Inflammatory macrophage treated with lipopolysaccharide for 1 hour (primary cell): Measurements from ENCODE around the gene PRRX2.
A peak's percentile ranks its signal among the peaks of the same experiment; 100 is the strongest.

Experiments
- DNase-seq, 2 donors: peaks; one replicate each; pipeline ENCODE4 v3.0.0-alpha.2; 2020 to 2022

Gene PRRX2

GRCh38 chr9:129761901-129762369 lies 96.5 kb downstream of the PRRX2 start:
- DNase-seq, result no peak

DNA sequence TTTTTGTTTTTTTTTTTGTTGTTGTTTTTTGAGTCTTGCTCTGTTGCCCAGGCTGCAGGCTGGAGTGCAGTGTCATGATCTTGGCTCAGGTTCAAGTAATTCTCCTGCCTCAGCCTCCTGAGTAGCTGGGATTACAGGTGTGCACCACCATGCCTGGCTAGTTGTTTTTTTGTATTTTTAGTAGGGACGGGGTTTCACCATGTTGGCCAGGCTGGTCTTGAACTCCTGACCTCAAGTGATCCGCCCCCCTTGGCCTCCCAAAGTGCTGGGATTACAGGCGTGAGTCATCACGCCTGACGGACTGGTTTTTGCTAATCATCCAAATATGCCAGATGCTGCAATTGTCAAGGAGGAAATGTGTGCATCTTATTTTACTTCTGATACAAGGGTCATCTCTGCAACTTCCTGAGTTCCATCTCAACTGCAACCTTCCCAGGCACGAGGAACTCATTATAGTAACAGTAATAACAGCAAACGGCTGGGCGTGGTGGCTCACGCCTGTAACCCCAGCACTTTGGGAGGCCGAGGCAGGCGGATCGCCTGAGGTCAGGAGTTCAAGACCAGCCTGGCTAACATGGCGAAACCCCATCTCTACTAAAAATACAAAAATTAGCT lies 97.0 kb downstream of the PRRX2 start:
- DNase-seq, result peak; percentile 83 to 96

- peak; percentile 28 to 32 for DNase-seq
These were observed 97.8 kb downstream of the PRRX2 start for GRCh38 chr9:129762985-129763926.

DNA sequence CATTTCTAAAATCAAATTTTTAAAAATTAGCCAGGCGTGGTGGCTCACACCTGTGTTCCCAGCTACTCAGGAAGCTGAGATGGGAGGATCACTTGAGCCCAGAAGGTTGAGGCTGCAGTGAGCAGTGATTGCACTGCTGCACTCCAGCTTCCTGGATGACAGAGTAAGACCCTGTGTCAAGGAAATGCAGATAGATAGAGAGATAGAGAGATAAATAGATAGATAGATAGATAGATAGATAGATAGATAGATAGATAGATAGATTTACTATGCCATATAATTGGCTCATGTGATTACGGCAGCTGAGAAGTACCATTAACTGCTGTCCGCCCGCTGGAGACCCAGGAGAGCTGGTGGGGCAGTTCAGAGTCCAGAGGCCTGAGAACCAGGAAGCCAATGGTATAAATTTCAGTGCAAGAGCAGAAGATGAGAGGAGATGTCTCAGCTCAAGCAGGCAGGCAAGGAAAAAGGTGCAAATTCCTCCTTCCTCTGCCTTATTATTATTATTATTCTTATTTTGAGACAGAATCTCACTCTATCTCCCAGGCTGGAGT lies 100.4 kb downstream of the PRRX2 start:
- DNase-seq, result no peak

DNA sequence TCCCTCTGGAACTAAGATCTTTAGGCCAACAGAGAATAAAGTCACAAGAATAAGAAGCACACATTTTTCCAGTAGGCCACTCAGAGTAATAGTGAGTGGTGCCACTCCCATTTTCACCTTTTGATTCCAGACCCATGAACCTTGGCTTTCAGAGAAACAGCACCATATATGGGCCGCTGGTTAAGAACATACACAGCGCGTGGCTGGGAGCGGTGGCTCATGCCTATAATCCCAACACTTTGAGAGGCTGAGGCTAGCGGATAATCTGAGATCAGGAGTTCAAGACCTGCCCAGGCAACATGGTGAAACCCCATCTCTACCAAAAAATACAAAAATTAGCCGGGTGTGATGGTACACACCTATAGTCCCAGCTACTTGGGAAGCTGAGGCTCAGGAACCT lies 103.0 kb downstream of the PRRX2 start:
- DNase-seq, result no peak

DNA sequence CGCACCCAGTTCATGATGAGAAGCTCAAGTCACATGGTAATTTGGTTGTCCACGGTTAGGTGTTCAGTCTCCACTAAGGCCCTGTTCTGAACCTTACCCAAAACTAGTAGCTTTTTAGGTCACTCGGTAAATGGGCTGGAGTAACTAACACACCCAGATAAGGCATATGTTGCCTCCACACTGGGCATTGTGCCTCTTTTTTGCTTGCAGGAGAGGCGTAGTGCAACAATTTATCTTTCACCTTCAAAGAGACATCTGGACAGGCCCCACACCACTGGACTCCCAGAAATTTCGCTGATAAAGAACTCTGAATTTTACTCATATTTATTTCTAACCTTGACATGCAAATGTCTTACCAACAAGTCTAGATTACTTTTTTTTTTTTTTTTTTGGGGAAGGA lies 104.2 kb downstream of the PRRX2 start:
- no peak for DNase-seq

DNA sequence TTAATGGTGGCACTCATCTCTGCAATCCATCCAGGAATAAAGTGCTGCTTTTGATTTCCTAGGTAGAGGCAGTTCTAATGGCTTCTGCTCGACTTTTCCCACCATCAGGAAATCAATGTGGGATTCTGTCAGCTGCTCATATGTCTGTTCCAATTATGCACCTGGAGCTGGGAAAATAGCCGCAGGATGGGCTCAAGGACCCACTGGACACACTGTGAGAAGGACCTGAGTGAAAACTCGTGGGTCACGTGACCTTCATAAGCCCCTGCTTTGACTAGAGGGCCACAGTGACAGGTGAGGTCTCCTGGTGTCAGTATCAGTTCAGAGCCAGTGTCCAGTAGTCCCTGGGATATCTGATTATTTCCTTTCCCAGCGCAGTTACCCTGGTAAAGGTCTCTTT lies 105.3 kb downstream of the PRRX2 start:
- no peak for DNase-seq
